ENCODE data around the gene HNRNPH3.

DNA sequence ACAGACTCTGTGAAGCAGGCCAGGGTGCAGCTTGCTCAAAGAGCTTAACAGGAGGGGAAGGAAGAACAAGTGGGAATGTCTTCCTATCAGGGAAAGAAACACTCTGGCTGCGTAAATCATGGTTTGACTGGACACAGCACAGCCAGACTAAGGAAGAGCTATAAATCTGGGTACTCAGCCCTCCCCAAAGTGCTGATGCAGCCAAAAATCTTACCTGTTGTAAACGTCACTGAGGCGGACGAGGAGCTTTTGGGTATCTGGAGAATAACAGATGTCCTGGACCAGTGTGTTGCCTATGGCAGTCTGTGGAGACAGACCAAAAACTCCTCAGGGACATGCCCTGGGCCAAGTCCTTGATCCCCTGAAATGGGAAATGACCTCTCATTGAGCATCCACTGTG, 43.1 kb upstream of the HNRNPH3 start:
- TF ChIP-seq, protein P1, sequence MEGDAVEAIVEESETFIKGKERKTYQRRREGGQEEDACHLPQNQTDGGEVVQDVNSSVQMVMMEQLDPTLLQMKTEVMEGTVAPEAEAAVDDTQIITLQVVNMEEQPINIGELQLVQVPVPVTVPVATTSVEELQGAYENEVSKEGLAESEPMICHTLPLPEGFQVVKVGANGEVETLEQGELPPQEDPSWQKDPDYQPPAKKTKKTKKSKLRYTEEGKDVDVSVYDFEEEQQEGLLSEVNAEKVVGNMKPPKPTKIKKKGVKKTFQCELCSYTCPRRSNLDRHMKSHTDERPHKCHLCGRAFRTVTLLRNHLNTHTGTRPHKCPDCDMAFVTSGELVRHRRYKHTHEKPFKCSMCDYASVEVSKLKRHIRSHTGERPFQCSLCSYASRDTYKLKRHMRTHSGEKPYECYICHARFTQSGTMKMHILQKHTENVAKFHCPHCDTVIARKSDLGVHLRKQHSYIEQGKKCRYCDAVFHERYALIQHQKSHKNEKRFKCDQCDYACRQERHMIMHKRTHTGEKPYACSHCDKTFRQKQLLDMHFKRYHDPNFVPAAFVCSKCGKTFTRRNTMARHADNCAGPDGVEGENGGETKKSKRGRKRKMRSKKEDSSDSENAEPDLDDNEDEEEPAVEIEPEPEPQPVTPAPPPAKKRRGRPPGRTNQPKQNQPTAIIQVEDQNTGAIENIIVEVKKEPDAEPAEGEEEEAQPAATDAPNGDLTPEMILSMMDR (IDR thresholded peaks at IDR 0.05) = no peak
- no peak for TF ChIP-seq POLR2A (IDR thresholded peaks at IDR 0.05)

Measured in testis (tissue), 2 donors.